Bronchial epithelial cell (primary cell): Measurements from ENCODE around the gene EPS15. TPM values are rescaled to one million over a fixed set of nuclear protein-coding genes. Genes with fewer than 3 reads are reported as not detected.
"Not testable (repeated sequence)": the region's sequence is repeated elsewhere in the genome, so short reads cannot be mapped to it uniquely, and the experiment has no call there.

Experiments used
- DNase-seq: peaks from one replicate; pipeline ENCODE4 v3.0.0-alpha.2; 2010; ENCODE audit warnings: low read depth
- FAIRE-seq: peaks from 2 replicates; lab custom pipeline; 2011; peaks lifted over from hg19 to GRCh38; lab: Jason Lieb, UNC
- H3K27me3 ChIP-seq: 2 replicates; pipeline ENCODE4 v1.5.1; 2011; ENCODE audit warnings: low read length; ENCODE audit not compliant: control insufficient read depth, insufficient read depth
- H3K36me3 ChIP-seq: 2 replicates; pipeline ENCODE4 v1.5.1; 2011; ENCODE audit warnings: low read length; ENCODE audit not compliant: control insufficient read depth, insufficient read depth
- H3K4me3 ChIP-seq: 2 replicates; pipeline ENCODE4 v1.5.1; 2011; ENCODE audit warnings: mild to moderate bottlenecking, low read depth, low read length, control low read depth
- total RNA-seq: library from RNA; depleted of rRNA; stranded (reverse); fragments of >200 nt; gene quantifications from 2 replicates; pipeline ENCODE4 v1.2.1, GENCODE V29; 2014
- TF ChIP-seq, protein P1 (sequence below): IDR thresholded peaks from 2 replicates; pipeline ENCODE4 v1.5.1; 2011; ENCODE audit warnings: mild to moderate bottlenecking, moderate library complexity, low read length, control low read depth, inconsistent platforms; ENCODE audit not compliant: insufficient read depth, severe bottlenecking

Gene EPS15
- total RNA-seq, 1 donor from 2014 or later = 34.8 TPM

- TF ChIP-seq, protein P1, sequence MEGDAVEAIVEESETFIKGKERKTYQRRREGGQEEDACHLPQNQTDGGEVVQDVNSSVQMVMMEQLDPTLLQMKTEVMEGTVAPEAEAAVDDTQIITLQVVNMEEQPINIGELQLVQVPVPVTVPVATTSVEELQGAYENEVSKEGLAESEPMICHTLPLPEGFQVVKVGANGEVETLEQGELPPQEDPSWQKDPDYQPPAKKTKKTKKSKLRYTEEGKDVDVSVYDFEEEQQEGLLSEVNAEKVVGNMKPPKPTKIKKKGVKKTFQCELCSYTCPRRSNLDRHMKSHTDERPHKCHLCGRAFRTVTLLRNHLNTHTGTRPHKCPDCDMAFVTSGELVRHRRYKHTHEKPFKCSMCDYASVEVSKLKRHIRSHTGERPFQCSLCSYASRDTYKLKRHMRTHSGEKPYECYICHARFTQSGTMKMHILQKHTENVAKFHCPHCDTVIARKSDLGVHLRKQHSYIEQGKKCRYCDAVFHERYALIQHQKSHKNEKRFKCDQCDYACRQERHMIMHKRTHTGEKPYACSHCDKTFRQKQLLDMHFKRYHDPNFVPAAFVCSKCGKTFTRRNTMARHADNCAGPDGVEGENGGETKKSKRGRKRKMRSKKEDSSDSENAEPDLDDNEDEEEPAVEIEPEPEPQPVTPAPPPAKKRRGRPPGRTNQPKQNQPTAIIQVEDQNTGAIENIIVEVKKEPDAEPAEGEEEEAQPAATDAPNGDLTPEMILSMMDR = no peak
- FAIRE-seq = no peak
- no peaks in the 10 kb centered on the region for H3K27me3 ChIP-seq
These were observed 104.3 kb downstream of the EPS15 start for GRCh38 chr1:51414811-51415210.

DNA sequence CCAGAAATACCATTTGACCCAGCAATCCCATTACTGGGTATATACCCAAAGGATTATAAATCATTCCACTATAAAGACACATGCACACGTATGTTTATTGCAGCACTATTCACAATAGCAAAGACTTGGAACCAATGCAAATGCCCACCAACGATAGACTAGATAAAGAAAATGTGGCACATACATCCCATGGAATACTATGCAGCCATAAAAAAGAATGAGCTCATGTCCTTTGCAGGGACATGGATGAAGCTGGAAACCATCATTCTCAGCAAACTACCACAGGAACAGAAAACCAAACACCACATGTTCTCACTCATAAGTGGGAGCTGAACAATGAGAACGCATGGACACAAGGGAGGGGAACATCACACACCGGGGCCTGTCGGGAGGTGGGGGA, 107.2 kb downstream of the EPS15 start:
- not testable (repeated sequence) for DNase-seq, FAIRE-seq, H3K4me3 ChIP-seq, H3K36me3 ChIP-seq, H3K27me3 ChIP-seq

More at GRCh38 chr1:51414811-51415210, 104.3 kb downstream of the EPS15 start:
- DNase-seq = no peak
- Histone ChIP-seq H3K36me3 (no peaks in the 10 kb centered on the region), H3K4me3 (no peak overlapping the region)

DNA sequence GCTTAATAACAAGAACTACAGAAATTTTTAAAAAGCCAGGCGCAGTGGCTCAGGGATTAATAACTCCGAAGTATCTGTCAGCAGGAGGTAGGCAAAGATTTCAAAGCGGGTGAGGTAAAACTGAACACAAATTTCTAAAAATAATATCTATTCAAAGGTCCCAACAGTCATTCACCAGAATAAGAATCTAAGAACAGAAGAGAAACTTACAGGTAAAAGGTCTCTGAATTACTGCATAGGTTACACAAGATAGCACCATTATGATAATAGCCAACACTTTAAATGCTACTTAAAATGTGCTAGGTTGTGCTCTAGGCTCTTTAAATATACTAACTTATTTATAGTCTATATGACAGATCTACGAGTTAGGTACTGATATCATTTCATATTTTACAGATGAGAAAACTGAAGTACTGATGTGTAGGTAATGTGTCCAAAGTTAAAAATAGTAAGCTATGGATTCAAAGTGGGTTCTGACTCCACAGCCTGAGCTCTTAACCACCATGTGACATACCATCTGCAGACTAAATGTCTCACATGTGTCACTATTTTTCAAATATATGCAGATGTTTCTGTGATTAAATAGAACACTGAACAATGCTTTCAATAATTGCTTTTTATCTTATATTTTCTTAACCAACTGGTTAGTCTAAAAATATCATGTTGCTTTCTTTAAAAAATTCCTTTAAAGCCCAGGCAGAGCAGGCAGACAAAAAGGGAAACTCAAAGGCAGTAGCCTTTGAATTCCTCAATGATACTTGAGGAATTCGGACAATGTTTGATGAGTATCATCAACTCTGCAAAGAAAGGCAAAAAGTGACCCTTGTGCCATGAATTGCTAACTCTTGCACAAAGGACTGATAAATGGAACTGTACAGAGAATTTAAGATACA, 108.3 kb downstream of the EPS15 start:
- Histone ChIP-seq H3K4me3 (no peak overlapping the region), H3K36me3 (peaks cover 9% of the 10 kb centered on the region), H3K27me3 (no peaks in the 10 kb centered on the region)
- TF ChIP-seq, protein P1 = no peak
- FAIRE-seq = no peak
- DNase-seq = no peak

GRCh38 chr1:51409755-51410541, 109.1 kb downstream of the EPS15 start:
- DNase-seq, FAIRE-seq, H3K4me3 ChIP-seq, H3K27me3 ChIP-seq: not testable (repeated sequence)
- peaks cover 11% of the 10 kb centered on the region for H3K36me3 ChIP-seq

DNA sequence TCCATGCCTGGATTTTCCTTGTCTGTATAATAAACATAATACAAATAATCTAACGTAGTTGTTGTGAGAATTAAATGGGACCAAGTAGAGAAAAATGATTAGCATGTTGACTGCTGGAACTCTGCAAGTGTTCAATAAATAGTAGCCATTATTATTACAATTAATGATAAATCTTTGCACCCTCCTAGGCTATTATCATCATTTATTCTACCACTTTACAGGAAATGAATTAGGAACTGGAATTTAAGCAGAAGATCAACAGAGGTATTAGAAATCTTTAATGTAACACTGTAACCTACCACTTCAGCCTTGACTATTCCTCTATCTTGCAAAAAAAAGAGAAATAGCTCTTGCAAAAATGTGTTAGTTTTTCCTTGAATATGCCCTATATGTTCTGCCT, 126.8 kb downstream of the EPS15 start:
- FAIRE-seq = no peak
- no peak for DNase-seq
- H3K4me3 ChIP-seq = no peak overlapping the region
- H3K36me3 ChIP-seq = peaks cover 3% of the 10 kb centered on the region
- no peaks in the 10 kb centered on the region for H3K27me3 ChIP-seq
- TF ChIP-seq, protein P1 = no peak

- not testable (repeated sequence) for DNase-seq, H3K4me3 ChIP-seq, FAIRE-seq, H3K36me3 ChIP-seq, H3K27me3 ChIP-seq
These were observed 128.4 kb downstream of the EPS15 start for GRCh38 chr1:51390641-51391040.

DNA sequence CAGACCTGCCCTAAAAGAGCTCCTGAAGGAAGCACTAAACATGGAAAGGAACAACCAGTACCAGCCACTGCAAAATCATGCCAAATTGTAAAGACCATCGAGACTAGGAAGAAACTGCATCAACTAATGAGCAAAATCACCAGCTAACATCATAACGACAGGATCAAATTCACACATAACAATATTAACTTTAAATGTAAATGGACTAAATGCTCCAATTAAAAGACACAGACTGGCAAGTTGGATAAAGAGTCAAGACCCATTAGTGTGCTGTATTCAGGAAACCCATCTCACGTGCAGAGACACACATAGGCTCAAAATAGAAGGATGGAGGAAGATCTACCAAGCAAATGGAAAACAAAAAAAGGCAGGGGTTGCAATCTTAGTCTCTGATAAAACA, 131.8 kb downstream of the EPS15 start:
- not testable (repeated sequence) for H3K4me3 ChIP-seq, H3K27me3 ChIP-seq, FAIRE-seq, H3K36me3 ChIP-seq, DNase-seq

DNA sequence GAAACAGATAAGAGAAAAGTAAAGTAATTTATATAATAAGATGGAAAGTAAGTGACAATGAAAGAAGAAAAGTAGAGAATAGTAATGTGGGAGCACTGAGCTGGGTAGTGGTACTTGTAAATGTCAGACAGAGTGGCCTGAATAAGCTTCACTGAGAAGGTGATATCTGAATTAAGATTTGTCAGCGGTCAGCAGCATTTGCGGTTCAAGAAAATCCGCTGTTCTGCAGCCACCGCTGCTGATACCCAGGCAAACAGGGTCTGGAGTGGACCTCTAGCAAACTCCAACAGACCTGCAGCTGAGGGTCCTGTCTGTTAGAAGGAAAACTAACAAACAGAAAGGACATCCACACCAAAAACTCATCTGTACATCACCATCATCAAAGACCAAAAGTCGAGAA, 132.8 kb downstream of the EPS15 start:
- not testable (repeated sequence) for FAIRE-seq, DNase-seq, H3K4me3 ChIP-seq, H3K36me3 ChIP-seq, H3K27me3 ChIP-seq
